AG04450 (cell line): ENCODE measurements around the gene AMELX. TPM values are rescaled to one million over a fixed set of nuclear protein-coding genes. Genes with fewer than 3 reads are reported as not detected.

Experiments
- CTCF ChIA-PET: fragments of 300-600, 350-600 bp; formaldehyde crosslinking; extraction: SDS; loops from one replicate; lab custom pipeline; 2022; ENCODE audit warnings: antibody characterized with exemption, inconsistent platforms; lab: Charles Lee
- POLR2A ChIA-PET: fragments of 350-600 bp; formaldehyde crosslinking; extraction: SDS; loops from one replicate; lab custom pipeline; 2021; ENCODE audit warnings: antibody characterized with exemption, inconsistent platforms; lab: Yijun Ruan, JAX
- DNase-seq: peaks from one replicate; pipeline ENCODE4 v3.0.0-alpha.2; 2011; ENCODE audit warnings: low read depth, low spot score
- H3K27ac ChIP-seq: one replicate; pipeline ENCODE4 v1.5.1; 2012; ENCODE audit warnings: low read depth, low read length, control low read depth
- H3K27me3 ChIP-seq: one replicate; pipeline ENCODE4 v1.6.0; 2012; ENCODE audit warnings: low read length; ENCODE audit not compliant: control insufficient read depth, insufficient read depth
- H3K4me3 ChIP-seq: 2 replicates; pipeline ENCODE4 v1.5.1; 2011; ENCODE audit warnings: mild to moderate bottlenecking, low read depth, low read length, control low read depth
- H3K9me3 ChIP-seq: 2 replicates; pipeline ENCODE4 v1.5.1; 2012; ENCODE audit warnings: low read length; ENCODE audit not compliant: control insufficient read depth, insufficient read depth
- polyA plus RNA-seq: library from polyadenylated mRNA; depleted of rRNA; stranded (reverse); fragments of >200 nt; gene quantifications from 2 replicates; pipeline ENCODE4 v1.2.3, GENCODE V29; 2011
- TF ChIP-seq, protein P1 (sequence below): IDR thresholded peaks from 2 replicates; pipeline ENCODE4 v1.5.1; 2011; ENCODE audit warnings: low read depth, low read length, control low read depth, inconsistent platforms

The AMELX gene
- polyA plus RNA-seq, 1 experiment, result not detected

DNA sequence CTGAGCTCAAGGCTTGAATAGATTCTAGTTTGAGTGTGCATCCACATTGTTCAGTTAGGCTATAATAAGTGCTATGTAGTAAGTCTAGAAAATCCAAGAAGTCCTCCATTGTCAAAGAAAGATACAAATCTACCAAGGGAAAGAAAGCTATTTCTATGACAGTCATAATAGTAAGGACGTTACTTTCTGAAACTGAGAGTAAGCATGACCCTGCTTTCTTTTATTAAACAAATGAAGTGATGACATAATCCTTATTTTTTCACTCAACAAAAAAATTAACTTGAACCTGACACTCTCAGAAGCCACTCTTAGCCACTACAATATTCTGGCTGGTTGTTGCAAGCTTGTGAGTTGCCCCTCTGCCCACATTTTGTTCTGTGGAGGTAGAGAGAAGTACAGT lies 33.8 kb upstream of the AMELX start:
- no peak for DNase-seq
- no peak overlapping the region for H3K4me3 ChIP-seq
- H3K9me3 ChIP-seq, result no peaks in the 10 kb centered on the region
- TF ChIP-seq, protein P1, sequence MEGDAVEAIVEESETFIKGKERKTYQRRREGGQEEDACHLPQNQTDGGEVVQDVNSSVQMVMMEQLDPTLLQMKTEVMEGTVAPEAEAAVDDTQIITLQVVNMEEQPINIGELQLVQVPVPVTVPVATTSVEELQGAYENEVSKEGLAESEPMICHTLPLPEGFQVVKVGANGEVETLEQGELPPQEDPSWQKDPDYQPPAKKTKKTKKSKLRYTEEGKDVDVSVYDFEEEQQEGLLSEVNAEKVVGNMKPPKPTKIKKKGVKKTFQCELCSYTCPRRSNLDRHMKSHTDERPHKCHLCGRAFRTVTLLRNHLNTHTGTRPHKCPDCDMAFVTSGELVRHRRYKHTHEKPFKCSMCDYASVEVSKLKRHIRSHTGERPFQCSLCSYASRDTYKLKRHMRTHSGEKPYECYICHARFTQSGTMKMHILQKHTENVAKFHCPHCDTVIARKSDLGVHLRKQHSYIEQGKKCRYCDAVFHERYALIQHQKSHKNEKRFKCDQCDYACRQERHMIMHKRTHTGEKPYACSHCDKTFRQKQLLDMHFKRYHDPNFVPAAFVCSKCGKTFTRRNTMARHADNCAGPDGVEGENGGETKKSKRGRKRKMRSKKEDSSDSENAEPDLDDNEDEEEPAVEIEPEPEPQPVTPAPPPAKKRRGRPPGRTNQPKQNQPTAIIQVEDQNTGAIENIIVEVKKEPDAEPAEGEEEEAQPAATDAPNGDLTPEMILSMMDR, result no peak
- no peaks in the 10 kb centered on the region for H3K27me3 ChIP-seq
- ChIA-PET CTCF (no interaction called here), POLR2A (no interaction called here)
- H3K27ac ChIP-seq, result no peak overlapping the region

DNA sequence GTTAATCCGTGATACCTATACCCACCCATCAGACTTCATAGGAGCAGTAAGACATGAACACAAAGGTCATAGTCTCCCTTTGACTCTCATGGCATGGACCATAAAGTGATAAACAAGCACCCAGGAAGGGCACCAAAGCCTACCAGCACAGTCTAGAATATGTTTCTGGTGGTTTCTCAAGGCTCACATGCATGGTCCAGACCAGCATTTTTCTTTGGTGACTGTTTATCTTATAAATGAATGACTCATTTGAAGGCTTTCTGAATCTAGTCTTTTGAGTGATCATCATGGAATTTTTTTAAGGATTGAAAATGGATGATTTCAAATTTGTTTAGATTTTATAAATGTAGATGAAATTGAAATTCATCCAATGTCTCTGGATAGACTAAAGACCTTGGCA lies 32.0 kb upstream of the AMELX start:
- Histone ChIP-seq H3K27ac (no peak overlapping the region), H3K27me3 (no peaks in the 10 kb centered on the region), H3K4me3 (no peak overlapping the region), H3K9me3 (no peaks in the 10 kb centered on the region)
- TF ChIP-seq, protein P1, result no peak
- POLR2A ChIA-PET, result no interaction called here
- DNase-seq, result no peak
- CTCF ChIA-PET, result no interaction called here

DNA sequence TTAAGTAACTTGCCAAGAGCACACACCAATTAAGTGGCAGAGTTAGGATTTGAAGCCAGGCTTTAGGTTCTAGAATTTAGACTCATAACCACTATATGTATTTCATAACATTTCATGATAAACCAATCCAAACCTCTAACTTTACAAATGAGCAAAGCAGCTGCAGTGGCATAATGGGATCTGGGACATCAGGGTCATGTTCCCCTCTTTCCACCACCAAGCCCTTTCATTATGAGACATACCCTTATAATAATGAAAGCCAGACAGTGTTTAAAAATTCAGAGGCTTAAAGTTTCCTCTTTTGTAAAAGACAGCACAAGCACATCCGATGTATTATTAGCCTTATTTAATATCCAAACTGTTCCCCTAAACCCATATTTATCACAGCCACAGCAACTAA lies 28.3 kb upstream of the AMELX start:
- no peaks in the 10 kb centered on the region for H3K27me3 ChIP-seq
- TF ChIP-seq, protein P1, result no peak
- no peak for DNase-seq
- POLR2A ChIA-PET, result no interaction called here
- no peak overlapping the region for H3K27ac ChIP-seq
- no peaks in the 10 kb centered on the region for H3K9me3 ChIP-seq
- CTCF ChIA-PET, result no interaction called here
- H3K4me3 ChIP-seq, result no peak overlapping the region

DNA sequence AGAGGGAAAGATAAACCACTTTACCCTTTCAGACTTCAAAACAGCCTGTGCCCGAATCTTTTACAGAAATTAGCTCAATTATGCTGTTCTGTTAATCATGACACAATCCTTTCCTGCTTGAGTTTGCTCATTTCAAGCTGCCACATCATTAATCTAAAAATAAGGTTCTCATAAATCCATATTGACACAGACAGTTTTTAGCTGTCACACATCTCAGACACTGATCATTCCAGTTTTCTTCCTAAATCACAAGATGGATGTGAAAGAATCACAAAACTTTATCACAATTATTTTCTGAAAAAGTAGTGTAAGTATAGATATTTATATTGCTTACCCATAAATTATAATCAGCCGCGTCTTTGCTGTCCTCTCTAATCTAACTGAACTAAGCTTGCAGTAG lies 27.9 kb upstream of the AMELX start:
- Histone ChIP-seq H3K4me3 (no peak overlapping the region), H3K27me3 (no peaks in the 10 kb centered on the region), H3K27ac (no peak overlapping the region), H3K9me3 (no peaks in the 10 kb centered on the region)
- CTCF ChIA-PET, result no interaction called here
- POLR2A ChIA-PET, result no interaction called here
- no peak for DNase-seq
- TF ChIP-seq, protein P1, result no peak

DNA sequence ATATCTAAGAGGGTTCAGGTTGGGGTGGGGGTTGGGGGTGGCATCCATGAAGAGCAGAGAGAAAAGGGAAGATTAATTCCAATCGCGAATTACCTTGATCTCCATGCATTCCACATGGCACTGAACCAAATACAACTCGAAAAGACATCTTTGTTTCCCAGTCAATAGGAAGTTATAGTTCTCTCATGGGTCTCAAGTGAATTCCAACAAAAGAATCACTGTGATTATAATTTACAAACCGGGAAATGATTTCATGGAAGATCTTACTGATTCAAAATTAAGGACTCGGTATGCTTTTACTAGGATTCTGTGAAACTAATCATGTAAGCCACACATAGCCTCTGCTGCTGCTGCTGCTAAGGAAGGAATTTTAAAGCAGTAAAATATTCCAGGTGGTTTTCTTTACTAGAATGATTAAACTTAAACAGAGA lies 26.6 kb upstream of the AMELX start:
- Histone ChIP-seq H3K4me3 (no peak overlapping the region), H3K27me3 (no peaks in the 10 kb centered on the region), H3K27ac (no peak overlapping the region), H3K9me3 (no peaks in the 10 kb centered on the region)
- POLR2A ChIA-PET, result no interaction called here
- TF ChIP-seq, protein P1, result no peak
- DNase-seq, result no peak
- CTCF ChIA-PET, result no interaction called here
